HG02970 (cell line): ENCODE results near the gene HHIPL1.

Experiments
- ATAC-seq: cut with Tn5 transposase; IDR thresholded peaks from one replicate; pipeline ENCODE4 v1.9.1; 2021; ENCODE audit warnings: mild to moderate bottlenecking, moderate library complexity, moderate number of reproducible peaks; ENCODE audit not compliant: unreplicated experiment, low FRiP score

HHIPL1 gene

DNA sequence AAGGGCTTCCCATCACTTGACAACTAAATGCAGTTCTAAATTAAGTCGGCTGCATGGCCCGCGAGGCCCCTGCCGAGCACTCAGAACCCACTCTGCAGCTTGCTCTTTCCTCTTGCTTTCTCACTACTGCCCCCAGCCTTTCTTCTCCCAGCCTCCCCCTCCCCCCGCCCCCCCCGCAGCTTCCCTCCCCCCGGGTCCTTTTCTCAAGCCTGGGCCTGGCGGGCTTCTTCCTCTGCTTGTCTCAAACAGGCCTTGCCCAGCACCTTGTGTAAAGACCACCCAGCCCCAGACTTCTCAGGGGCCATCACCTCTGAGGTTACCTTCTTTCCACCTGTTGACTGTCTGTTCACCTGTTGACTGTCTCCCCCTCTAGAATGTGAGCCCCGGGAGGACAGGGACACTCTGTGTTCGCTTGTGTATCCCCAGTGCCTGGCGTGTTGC lies 40.2 kb downstream of the HHIPL1 start:
- no peak for ATAC-seq

DNA sequence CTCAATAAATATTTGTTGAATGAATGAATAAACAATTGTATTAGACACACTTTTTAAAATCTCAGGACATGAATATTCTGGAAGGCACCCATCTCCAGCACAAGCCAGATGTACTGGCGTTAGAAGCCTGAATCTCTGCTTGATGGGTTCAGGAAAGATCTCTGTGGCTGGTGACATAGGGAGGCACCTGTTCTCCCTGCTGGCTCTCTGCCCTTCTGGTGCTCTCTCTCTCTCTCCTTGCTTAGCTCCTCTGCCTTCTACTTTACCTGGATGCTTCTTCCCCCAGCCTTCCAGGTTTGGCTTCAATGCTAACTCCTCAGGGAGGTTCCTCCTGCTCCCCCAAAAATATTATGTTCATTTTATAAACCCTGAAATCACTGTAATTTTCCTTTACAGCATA lies 40.7 kb downstream of the HHIPL1 start:
- ATAC-seq = no peak

DNA sequence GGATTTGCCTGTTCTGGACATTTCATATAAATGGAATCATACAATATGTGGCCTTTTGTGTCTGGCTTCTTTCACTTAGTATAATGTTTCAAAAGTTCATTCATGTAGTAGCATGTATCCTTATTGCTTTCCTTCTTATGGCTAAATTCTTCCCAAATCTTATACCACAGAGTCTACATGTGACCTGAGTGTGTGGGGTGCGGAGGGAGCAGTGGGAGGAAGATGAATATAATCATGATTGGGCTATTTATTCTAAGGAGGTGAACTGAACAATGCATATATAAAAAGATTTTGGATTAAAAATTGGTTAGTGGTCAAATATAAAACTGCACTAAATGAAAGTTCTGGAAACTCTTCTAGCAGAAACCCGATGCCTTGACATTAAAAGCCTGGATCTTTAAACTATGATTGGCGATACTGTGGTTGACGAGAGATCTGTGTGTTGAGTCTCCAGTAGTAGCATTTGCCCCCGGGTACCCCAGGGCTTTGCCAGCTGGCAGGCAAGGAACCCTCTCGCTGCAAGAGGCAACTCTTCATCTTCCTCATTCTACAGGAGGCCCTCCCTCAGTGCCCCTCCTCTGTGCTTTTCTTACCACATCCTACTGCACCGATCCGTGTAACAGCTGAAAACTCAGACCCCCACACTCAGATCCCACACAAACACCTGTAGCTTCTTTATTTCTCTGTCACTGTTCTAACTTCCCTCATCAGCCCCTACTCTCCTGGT lies 41.8 kb downstream of the HHIPL1 start:
- no peak for ATAC-seq

DNA sequence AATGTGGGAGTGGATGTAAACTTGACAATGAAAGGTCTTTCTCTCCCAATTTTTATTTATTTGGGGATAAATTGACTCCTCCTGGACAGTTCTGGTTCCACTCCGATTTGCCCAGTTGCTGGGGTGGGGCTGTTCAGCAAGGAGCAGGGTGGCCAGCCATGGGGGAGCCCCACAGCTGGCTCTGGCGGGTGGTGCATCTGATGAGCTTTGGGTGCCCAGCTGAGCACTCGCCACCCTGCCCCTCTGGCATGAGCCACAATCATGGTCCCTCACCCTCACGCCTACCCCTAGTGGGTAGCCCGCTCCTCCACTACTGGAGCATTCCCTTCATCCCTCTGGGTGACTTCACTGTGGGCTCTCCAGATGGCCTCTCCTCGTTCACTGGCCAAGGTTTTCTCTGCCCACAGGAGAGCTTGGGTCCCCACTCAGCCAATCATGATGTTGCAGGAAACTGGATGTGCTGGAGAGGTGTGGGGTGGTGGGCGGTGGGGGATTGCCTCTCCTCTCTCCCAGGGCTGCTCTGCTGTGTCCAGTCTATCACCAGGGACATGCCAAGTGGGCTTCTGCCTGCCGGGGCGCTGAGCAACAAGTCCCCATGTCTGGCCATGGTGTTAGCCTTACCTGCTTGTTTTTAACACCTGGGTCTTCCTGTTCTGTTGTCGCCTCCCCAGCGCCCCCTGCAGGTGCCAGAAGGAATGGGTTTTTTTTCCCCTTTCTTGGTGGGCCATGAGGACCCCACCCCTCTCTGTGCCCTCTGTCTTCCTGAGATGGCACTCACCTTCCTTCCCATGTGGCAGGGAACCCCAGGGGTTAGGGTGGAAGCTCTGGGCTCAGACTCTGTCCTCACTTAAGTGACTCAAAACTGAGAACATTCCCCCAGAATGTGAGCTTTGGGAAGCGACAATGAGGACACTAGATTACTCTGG lies 42.6 kb downstream of the HHIPL1 start:
- no peak for ATAC-seq

DNA sequence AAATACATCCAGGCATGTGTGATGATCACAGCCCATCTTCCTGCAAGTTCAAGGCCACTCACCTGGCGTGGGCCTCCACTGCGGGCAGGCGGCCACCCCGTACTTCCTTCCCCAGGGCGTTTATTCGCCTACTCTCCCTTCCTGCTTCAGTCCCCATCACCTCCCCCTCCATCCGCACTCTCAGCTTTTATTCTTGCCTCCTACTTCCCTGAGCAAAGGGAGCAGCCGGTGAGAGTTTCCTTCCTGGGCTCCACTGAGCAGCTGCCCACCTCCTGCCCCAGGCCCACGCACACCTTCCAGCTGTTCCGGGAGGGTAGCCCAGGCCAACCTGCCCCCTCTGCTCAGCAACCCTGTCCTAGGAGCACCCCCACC lies 43.3 kb downstream of the HHIPL1 start:
- no peak for ATAC-seq

DNA sequence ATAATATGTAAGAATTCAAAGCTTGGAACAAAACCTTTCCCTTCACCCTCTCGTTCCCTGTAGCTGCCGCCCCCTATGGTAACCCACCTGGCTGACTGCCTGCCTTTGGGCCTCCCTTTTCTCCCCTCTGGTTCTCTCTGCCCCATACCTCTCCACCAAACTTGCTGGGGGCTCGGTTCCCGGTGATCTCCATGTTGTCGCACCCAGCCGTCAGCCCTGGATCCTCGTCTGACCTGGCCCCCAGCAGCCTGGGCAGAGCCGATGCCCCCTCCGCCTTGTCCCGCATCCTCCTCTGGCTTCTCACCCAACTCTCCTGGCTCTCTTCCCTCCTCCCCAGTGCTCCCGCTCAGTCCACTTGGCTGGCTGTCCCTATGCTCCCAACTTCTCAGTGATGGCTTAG lies 43.7 kb downstream of the HHIPL1 start:
- no peak for ATAC-seq

DNA sequence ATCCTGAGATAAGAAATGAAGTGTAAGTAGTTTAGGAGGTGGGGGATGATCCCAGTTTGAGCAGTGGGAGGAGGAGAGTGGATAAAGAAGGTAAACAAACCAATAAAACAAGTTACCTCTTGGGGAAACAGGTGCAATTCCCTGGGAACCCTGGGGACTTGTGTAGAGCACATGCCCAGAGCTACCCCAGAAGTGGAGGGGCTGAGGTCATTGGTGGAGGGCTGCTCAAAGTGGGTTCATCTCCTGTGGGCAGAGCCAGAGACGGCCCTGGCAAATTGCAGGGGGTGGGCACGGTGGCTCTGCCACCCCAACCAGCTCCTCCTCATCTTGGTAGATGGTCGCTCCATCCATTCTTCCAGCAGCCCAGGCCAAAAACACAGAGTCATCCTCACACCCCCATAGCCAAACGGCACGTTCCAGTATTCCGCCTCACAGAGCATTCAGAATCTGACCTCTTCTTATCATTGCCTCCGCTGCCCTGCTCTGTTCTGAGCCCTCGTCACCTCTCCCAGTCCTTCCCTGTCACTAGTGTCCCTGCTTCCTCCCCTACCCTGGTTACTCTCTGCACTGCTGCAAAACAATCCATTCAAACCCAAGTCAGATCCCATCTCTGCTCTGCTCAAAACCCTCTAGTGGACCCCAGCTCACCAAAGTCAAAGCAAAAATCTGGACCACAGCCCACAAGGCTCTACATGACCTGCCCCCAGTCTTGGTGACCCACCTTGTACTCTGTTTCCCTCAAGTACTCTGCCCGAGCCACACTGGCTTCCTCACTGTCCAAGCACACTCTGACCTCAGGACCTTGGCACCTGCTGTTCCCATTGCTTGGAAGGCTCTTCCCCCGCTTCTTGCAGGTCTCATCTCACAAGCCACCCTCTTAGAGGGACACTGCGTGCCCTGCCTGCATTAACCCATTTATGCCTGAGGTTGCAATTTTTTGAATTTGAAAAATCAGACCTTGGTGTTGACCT lies 44.6 kb downstream of the HHIPL1 start:
- no peak for ATAC-seq

DNA sequence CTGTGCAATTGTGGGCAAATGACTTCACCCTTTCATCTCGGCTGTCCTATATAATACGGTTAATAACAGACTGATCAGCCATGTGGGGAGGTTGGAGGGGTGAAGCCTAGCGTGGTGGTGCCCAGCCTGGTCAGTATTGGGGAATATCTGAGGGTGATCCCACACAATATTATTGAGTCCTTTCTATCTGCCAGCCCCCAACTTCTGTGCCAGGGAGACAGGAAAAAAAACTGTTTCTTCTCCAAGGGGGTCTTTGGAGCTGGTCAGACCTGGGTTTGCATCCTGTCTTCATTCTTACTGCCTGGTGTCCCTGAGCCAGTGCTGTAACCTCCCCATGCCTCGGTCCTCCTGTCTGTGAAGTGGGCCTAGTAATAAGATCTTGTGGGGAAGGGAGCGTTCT lies 45.7 kb downstream of the HHIPL1 start:
- ATAC-seq = no peak

DNA sequence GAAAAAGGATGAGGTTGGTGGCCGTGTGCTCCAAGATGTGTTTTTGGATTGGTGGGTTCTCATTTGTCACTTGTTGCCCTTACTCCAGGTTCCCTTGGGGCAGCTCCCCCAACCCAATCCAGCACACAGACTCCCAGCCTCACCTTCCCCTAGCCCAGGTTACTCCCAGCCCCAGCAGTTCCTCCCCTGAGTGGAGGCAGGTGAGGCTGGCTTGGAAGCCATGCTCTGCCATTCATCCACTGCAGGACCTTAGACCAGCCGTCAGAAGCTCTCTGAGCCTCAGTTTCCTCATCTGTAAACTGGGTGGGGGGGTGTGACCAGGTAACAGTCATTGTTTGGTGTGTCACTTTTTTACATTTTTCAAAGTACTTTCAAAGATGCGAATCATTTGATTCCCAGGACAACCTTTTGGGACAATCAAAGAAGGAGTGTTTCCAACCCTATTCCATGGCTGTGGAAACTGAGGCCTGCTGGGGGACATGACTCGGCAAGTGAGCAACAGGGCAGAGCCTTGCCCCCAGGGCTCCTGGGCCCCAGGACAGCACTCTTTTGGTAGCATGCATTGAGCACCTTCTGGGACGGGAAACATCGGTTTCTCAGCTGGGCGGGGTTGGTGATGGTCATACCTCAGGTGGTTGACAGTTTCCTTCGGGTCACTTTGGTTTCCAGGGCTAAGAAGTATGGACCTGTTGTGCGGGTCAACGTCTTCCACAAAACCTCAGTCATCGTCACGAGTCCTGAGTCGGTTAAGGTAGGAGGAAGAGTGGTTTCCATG lies 46.4 kb downstream of the HHIPL1 start:
- no peak for ATAC-seq

DNA sequence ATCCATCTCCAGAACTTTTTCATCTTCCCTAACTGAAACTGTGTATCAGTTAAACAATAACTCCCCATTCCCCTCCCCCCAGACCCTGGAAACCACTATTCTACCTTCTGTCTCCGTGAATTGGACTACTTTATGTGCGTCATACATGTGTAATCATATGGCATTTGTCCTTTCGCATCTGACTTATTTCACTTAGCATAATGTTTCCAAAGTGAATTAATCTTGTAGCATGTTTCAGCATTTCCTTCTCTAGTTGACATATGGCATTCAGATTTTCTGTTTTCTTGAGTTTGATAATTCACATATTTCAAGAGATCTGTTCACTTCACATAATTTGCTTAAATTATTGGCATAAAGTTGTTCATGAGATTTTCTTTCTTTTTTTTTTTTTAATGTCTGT lies 49.0 kb downstream of the HHIPL1 start:
- ATAC-seq = no peak

DNA sequence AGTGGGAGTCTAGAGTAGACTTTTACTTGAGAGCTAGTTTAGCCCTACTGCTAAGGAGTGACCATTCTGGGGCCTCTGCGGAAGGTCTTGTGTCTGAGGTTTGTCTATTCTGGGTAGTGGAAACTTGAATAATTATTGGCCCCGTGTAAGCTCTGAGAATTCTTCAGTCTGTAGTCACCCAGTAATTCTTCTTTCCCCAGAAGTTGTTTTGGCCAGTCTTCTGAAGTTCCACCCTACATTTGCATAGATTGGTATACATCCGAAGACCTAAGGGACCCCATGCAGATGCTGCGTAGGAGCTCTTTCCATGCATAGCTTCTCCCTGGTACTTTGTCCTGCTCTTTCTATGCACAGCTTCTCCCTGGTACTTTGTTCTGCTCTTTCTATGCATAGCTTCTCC lies 52.0 kb downstream of the HHIPL1 start:
- no peak for ATAC-seq

DNA sequence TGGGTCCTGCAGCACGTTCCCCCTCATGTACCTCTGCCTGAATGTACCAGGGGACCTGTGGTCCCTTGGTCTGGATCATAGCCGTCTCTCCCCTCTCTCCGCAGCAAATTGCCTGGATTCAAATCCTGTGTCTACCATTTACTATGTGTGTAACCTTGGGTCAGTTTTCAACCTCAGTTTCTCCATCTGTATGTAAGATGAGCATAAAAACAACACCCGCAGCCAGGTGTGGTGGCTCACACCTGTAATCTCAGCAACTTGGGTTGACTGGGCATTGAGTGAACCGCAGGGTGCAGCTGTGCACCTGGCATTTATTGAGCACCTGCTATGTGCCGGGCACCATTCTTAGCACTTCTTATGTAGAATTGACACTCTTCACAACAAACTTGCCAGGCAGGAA lies 53.3 kb downstream of the HHIPL1 start:
- ATAC-seq = no peak

DNA sequence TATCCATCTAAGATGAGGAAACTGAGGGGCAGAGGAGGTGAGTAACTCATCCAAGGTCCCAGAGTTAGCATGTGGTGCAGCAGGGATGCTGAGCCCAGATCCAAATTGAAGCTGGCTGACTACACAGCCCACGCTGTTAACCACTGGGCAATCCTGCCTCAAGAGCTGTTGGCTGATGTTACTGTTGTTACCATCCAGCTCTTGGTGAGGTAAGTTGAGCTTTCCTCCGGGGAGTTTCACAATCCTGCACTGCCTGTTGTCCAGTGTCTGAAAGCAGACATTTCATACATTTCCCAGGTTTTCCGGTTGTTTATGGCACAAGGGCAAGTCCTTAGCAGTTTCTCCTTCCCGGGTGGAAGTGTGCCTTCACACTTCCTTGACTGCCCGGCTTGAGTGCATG lies 53.7 kb downstream of the HHIPL1 start:
- no peak for ATAC-seq

DNA sequence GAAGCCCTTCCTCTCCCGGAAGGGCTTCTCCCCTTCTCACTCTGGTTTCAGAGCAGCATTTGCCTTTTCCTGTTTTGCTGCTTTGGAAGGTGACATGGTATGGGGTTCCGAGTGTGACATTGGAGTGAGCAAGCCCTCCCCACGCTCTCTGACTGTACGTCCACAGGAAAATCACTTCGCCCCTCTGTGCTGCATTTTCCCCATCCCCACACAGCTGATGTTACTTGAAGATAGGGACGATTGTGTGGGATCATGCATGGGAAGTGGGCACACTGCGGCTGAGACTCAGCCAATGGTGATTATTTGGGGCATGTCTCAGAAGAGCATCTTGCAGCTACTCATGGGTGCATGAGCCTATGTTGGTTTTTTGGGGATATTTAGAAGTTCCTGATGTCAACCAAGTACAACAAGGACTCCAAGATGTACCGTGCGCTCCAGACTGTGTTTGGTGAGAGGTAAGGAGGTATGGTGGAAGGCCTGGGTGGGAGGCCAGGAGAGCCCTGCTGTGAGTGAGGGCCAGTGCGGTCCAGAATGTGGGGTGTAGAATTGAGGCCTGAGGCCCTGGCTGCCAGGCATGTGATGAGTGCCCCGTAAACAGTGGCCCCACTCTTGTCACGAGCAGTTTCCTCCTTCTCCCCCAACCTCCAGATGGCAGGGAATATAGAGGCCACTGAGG lies 54.3 kb downstream of the HHIPL1 start:
- ATAC-seq = no peak

DNA sequence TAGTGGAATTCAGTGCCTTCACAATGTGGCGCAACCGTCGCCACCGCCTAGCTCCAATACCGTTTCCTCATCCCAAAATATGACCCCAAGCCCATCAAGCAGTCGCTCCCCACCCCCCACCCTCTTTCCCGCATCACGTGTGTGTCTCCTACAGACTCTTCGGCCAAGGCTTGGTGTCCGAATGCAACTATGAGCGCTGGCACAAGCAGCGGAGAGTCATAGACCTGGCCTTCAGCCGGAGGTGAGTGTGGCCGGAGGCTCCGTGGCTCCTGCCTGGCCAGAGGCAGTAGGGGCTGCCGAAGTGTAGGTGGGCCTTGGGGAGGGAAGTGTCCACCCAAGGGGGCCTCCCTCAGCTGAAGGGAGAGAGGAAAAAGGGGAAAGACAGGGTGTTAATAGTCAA lies 54.9 kb downstream of the HHIPL1 start:
- ATAC-seq = no peak

DNA sequence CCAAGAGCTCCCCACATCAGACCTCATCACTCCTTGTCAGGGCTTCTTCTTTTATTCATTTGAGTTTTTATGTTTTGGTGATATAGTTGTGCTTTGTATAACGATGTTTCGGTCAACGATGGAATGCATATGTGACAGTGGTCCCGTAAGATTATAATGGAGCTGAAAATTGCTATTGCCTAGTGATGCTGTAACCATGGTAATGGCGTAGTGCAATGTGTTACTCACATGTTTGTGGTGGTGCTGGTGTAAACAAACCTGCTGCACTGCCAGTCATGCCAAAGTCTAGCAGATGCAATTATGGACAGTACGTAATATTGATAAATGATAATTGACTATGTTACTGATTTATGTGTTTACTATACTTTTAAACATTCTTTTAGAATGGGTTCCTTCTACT lies 55.5 kb downstream of the HHIPL1 start:
- no peak for ATAC-seq

DNA sequence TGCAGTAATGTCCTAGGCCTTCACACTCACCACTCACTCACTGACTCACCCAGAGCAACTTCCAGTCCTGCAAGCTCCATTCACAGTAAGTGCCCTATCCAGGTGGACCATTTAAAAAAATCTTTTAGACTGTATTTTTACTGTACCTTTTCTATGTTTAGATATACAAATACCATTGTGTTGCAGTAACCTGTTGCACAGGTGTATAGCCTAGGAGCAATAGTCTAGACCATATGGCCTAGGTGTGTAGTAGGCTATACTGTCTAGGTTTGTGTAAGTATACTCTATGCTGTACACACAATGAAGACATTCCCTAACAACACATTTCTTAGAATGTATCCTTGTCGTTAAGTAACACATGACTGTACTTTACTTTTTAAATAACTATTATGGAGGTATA lies 56.3 kb downstream of the HHIPL1 start:
- ATAC-seq = no peak

DNA sequence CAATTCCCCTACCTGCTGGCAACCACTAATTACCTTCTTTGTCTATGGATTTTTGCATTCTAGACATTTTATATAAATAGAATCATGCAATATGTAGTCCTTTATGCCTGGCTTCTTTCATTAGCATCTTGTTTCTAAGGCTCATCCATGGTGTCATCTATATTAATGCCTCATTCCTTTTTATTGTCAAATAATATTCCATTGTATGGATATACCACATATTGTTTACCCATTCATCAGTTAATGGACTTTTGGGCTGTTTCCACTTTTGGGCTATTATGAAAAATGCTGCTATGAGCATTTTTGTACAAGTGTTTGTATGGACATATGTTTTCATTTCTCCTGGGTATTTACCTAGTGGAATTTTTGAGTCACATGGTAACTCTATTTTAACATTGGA lies 57.2 kb downstream of the HHIPL1 start:
- no peak for ATAC-seq

DNA sequence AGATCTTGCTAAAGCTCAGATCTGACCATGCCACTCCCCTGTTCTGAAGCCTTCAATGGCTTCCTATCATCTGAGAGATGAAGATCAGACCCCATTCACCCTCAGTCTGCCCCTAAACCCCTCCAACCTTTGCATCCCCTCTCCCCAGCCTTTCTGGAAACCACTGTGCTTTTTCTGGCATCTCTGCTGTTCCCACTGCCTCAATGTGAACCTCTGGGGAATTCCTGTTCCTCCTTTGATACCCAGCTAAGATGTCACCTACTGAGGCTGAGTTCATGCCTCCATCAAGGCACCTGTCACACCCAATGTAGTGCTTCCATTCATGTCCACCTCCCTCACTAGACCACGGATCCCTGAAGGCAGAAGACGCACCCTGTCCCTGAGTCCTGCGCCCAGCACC lies 58.5 kb downstream of the HHIPL1 start:
- no peak for ATAC-seq
